Measurements from ENCODE around the gene DTX4.

DNA sequence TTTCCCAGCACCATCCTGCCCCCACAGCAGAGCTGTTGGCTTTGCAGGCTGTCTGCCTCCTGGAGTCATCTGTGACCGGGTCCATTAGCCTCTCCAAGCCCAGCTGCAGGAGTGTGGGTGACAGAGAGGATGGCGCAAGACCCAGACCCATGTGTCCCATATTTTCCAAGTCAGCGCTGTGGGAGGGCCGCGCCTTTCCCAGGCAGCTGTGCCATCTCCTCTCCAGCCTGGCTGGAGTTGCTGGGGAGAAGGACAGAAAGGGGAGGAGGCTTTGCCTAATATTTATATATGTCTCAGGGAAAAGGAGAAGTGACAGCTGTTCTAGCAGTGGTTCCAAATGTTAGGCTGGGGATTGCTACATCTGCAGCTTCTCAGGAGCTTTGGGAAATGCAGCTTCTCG lies 15.7 kb downstream of the DTX4 start:
- TF ChIP-seq, protein P1, sequence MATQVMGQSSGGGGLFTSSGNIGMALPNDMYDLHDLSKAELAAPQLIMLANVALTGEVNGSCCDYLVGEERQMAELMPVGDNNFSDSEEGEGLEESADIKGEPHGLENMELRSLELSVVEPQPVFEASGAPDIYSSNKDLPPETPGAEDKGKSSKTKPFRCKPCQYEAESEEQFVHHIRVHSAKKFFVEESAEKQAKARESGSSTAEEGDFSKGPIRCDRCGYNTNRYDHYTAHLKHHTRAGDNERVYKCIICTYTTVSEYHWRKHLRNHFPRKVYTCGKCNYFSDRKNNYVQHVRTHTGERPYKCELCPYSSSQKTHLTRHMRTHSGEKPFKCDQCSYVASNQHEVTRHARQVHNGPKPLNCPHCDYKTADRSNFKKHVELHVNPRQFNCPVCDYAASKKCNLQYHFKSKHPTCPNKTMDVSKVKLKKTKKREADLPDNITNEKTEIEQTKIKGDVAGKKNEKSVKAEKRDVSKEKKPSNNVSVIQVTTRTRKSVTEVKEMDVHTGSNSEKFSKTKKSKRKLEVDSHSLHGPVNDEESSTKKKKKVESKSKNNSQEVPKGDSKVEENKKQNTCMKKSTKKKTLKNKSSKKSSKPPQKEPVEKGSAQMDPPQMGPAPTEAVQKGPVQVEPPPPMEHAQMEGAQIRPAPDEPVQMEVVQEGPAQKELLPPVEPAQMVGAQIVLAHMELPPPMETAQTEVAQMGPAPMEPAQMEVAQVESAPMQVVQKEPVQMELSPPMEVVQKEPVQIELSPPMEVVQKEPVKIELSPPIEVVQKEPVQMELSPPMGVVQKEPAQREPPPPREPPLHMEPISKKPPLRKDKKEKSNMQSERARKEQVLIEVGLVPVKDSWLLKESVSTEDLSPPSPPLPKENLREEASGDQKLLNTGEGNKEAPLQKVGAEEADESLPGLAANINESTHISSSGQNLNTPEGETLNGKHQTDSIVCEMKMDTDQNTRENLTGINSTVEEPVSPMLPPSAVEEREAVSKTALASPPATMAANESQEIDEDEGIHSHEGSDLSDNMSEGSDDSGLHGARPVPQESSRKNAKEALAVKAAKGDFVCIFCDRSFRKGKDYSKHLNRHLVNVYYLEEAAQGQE (tag by site-specific recombination; IDR thresholded peaks at IDR 0.05) = no peak
- TF ChIP-seq, protein P2, sequence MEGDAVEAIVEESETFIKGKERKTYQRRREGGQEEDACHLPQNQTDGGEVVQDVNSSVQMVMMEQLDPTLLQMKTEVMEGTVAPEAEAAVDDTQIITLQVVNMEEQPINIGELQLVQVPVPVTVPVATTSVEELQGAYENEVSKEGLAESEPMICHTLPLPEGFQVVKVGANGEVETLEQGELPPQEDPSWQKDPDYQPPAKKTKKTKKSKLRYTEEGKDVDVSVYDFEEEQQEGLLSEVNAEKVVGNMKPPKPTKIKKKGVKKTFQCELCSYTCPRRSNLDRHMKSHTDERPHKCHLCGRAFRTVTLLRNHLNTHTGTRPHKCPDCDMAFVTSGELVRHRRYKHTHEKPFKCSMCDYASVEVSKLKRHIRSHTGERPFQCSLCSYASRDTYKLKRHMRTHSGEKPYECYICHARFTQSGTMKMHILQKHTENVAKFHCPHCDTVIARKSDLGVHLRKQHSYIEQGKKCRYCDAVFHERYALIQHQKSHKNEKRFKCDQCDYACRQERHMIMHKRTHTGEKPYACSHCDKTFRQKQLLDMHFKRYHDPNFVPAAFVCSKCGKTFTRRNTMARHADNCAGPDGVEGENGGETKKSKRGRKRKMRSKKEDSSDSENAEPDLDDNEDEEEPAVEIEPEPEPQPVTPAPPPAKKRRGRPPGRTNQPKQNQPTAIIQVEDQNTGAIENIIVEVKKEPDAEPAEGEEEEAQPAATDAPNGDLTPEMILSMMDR (tag by site-specific recombination; IDR thresholded peaks at IDR 0.05) = no peak
- TF ChIP-seq, protein P3, sequence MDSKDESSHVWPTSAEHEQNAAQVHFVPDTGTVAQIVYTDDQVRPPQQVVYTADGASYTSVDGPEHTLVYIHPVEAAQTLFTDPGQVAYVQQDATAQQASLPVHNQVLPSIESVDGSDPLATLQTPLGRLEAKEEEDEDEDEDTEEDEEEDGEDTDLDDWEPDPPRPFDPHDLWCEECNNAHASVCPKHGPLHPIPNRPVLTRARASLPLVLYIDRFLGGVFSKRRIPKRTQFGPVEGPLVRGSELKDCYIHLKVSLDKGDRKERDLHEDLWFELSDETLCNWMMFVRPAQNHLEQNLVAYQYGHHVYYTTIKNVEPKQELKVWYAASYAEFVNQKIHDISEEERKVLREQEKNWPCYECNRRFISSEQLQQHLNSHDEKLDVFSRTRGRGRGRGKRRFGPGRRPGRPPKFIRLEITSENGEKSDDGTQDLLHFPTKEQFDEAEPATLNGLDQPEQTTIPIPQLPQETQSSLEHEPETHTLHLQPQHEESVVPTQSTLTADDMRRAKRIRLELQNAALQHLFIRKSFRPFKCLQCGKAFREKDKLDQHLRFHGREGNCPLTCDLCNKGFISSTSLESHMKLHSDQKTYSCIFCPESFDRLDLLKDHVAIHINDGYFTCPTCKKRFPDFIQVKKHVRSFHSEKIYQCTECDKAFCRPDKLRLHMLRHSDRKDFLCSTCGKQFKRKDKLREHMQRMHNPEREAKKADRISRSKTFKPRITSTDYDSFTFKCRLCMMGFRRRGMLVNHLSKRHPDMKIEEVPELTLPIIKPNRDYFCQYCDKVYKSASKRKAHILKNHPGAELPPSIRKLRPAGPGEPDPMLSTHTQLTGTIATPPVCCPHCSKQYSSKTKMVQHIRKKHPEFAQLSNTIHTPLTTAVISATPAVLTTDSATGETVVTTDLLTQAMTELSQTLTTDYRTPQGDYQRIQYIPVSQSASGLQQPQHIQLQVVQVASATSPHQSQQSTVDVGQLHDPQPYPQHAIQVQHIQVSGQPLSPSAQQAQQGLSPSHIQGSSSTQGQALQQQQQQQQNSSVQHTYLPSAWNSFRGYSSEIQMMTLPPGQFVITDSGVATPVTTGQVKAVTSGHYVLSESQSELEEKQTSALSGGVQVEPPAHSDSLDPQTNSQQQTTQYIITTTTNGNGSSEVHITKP (tag by site-specific recombination; IDR thresholded peaks at IDR 0.05) = no peak
- no peak for TF ChIP-seq ZNF416 (tag by site-specific recombination; IDR thresholded peaks at IDR 0.05)
- TF ChIP-seq, protein P4, sequence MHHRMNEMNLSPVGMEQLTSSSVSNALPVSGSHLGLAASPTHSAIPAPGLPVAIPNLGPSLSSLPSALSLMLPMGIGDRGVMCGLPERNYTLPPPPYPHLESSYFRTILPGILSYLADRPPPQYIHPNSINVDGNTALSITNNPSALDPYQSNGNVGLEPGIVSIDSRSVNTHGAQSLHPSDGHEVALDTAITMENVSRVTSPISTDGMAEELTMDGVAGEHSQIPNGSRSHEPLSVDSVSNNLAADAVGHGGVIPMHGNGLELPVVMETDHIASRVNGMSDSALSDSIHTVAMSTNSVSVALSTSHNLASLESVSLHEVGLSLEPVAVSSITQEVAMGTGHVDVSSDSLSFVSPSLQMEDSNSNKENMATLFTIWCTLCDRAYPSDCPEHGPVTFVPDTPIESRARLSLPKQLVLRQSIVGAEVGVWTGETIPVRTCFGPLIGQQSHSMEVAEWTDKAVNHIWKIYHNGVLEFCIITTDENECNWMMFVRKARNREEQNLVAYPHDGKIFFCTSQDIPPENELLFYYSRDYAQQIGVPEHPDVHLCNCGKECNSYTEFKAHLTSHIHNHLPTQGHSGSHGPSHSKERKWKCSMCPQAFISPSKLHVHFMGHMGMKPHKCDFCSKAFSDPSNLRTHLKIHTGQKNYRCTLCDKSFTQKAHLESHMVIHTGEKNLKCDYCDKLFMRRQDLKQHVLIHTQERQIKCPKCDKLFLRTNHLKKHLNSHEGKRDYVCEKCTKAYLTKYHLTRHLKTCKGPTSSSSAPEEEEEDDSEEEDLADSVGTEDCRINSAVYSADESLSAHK (tag by site-specific recombination; IDR thresholded peaks at IDR 0.05) = no peak
- TF ChIP-seq ZBTB8A (tag by site-specific recombination; IDR thresholded peaks at IDR 0.05) = no peak
- TF ChIP-seq, protein P5, sequence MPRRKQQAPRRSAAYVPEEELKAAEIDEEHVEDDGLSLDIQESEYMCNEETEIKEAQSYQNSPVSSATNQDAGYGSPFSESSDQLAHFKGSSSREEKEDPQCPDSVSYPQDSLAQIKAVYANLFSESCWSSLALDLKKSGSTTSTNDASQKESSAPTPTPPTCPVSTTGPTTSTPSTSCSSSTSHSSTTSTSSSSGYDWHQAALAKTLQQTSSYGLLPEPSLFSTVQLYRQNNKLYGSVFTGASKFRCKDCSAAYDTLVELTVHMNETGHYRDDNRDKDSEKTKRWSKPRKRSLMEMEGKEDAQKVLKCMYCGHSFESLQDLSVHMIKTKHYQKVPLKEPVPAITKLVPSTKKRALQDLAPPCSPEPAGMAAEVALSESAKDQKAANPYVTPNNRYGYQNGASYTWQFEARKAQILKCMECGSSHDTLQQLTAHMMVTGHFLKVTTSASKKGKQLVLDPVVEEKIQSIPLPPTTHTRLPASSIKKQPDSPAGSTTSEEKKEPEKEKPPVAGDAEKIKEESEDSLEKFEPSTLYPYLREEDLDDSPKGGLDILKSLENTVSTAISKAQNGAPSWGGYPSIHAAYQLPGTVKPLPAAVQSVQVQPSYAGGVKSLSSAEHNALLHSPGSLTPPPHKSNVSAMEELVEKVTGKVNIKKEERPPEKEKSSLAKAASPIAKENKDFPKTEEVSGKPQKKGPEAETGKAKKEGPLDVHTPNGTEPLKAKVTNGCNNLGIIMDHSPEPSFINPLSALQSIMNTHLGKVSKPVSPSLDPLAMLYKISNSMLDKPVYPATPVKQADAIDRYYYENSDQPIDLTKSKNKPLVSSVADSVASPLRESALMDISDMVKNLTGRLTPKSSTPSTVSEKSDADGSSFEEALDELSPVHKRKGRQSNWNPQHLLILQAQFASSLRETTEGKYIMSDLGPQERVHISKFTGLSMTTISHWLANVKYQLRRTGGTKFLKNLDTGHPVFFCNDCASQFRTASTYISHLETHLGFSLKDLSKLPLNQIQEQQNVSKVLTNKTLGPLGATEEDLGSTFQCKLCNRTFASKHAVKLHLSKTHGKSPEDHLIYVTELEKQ (tag by site-specific recombination; IDR thresholded peaks at IDR 0.05; ENCODE audit: borderline replicate concordance) = no peak

Measured in HEK293 (cell line).